Measurements from ENCODE around the gene STARD5. TPM values are rescaled to one million over a fixed set of nuclear protein-coding genes. Genes with fewer than 3 reads are reported as not detected.

The STARD5 gene
- total RNA-seq, 4 donors from 2014 or later = 4.9 to 7.1 (median 6.1) TPM

DNA sequence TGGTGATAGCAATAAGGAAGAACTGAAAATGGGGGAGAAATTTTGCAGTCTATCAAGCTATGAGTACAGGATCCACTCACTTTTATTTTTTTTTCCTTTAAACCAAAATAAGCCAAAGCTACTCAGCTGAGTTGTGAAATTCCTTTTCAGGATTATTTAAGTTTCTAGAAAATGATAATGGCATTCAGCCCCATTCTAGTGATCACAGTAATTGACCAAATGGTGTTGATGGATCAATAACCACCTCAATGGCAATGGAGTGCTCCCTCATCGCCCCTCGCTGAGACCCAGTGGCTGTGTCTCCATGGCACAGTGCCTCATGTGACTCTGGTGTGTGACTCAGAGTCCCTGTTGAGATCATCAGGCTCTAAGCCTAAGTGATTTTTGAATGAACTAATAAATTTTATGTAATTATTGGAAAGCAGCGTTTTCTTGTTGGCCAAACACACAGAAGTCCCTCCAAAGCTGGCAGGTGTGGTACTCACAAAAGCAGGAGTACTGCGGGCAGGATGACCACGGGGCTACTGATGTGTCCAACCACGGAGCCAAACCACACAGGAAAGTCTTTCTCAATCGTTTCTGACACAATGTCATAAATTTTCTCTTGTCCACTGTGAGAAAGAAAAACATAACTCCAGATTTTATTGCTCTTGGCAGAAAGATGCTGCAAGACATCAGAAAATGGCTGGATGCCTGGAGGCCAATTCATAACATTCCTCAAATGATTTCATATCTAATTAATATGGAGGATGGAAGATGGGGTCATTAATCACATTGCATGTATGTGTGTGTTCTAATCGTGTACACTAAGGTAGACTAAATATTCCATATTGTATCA, 14.4 kb upstream of the STARD5 start:
- Histone ChIP-seq H3K4me3 (no peak overlapping the region), H3K27ac (peak overlapping the region; percentile 9 to 69 (median 24)), H3K4me1 (peaks cover 0 to 23% (median 12%) of the 10 kb centered on the region in 4 donors), H3K27me3 (no peaks in the 10 kb centered on the region), H3K36me3 (no peaks in the 10 kb centered on the region), H3K9me3 (no peaks in the 10 kb centered on the region)
- peak; percentile 36 to 64 for DNase-seq (ENCODE audit: low spot score in 2 of 2)
- 17 to 21% methylated on average over 8 of the region's 8 CpGs for WGBS, 2 donors
- TF ChIP-seq EP300 (IDR thresholded peaks at IDR 0.05) = peak; percentile 16 to 87
- TF ChIP-seq, protein P1, sequence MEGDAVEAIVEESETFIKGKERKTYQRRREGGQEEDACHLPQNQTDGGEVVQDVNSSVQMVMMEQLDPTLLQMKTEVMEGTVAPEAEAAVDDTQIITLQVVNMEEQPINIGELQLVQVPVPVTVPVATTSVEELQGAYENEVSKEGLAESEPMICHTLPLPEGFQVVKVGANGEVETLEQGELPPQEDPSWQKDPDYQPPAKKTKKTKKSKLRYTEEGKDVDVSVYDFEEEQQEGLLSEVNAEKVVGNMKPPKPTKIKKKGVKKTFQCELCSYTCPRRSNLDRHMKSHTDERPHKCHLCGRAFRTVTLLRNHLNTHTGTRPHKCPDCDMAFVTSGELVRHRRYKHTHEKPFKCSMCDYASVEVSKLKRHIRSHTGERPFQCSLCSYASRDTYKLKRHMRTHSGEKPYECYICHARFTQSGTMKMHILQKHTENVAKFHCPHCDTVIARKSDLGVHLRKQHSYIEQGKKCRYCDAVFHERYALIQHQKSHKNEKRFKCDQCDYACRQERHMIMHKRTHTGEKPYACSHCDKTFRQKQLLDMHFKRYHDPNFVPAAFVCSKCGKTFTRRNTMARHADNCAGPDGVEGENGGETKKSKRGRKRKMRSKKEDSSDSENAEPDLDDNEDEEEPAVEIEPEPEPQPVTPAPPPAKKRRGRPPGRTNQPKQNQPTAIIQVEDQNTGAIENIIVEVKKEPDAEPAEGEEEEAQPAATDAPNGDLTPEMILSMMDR (IDR thresholded peaks at IDR 0.05) = no peak
- TF ChIP-seq POLR2A (IDR thresholded peaks at IDR 0.05) = no peak

DNA sequence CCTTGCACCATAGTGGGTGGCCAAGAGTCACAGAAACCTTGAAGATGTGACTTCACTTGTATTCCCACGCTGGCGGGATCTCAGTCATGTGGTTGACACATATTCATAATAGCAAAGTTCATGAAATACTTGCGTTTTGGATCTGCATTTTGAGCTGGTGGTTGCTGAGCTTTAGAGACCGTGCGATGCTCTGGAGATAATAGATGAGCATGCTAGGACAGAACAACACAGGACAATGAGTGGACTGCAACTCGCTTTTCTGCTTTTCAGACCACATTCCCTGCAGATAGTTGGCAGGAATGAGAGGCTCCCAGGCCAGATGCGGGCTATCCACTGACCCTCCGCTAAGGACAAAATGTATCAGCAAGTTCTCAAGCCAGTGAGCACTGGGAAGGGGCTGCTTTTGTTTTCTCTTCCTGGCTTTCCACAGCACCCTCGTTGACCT, 13.8 kb upstream of the STARD5 start:
- Histone ChIP-seq H3K4me3 (no peak overlapping the region), H3K36me3 (no peaks in the 10 kb centered on the region), H3K27ac (peak overlapping the region in 3 of 4 donors; percentile 9 to 69 (median 26)), H3K9me3 (no peaks in the 10 kb centered on the region), H3K27me3 (no peaks in the 10 kb centered on the region), H3K4me1 (peaks cover 0 to 23% (median 12%) of the 10 kb centered on the region in 4 donors)
- no peak for TF ChIP-seq EP300 (IDR thresholded peaks at IDR 0.05)
- TF ChIP-seq POLR2A (IDR thresholded peaks at IDR 0.05) = no peak
- TF ChIP-seq, protein P1 (IDR thresholded peaks at IDR 0.05) = no peak
- DNase-seq (ENCODE audit: low spot score in 2 of 2) = no peak
- WGBS, 2 donors = 48 to 62% methylated on average over 9 of the region's 9 CpGs

DNA sequence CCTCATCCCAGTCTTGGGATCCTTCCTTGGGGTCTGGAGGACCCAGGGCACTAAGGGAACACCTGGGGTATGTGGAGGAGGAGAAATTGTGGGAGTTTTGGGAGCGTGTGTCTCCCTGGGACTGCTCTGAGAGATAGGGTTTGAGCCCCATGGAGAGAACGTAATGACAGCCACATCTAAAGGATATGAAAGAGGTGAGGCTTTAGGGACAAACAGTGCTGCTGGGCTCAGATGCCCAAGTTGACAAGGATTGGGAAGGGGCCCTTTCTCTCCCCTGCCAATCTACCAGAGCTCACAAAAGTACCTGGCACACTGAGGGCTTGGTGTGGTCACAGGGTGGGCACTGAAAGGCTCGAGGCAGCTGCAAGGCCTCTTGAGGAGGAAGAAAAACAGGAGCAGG, 13.3 kb upstream of the STARD5 start:
- Histone ChIP-seq H3K27ac (no peak overlapping the region), H3K36me3 (no peaks in the 10 kb centered on the region), H3K27me3 (no peaks in the 10 kb centered on the region), H3K4me1 (peaks cover 0 to 23% (median 12%) of the 10 kb centered on the region in 4 donors), H3K4me3 (no peak overlapping the region), H3K9me3 (no peaks in the 10 kb centered on the region)
- WGBS, 2 donors = 78 to 85% methylated on average over 3 of the region's 3 CpGs
- DNase-seq (ENCODE audit: low spot score in 2 of 2) = no peak
- no peak for TF ChIP-seq POLR2A (IDR thresholded peaks at IDR 0.05)

DNA sequence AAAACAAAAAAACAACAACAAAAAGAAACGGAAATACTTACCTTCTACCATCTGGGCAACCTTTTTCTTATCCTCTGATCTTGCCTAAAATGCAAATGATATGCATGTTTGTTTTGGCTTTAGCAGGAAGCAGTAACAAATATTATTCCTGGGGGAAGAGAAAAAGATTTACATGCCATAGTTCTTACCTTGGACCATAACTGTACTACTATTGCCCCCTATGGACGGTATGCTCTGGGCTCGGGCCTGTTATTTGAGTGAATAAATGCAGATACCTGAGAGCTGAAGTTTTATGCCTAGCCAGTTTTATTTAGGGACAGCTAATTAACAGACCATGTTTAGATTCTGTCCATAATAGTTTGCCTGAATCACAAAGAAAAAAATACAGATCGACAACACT, 12.6 kb upstream of the STARD5 start:
- peaks cover 0 to 23% (median 12%) of the 10 kb centered on the region in 4 donors for H3K4me1 ChIP-seq
- TF ChIP-seq POLR2A (IDR thresholded peaks at IDR 0.05) = no peak
- no peak for TF ChIP-seq EP300 (IDR thresholded peaks at IDR 0.05)
- TF ChIP-seq, protein P1 (IDR thresholded peaks at IDR 0.05) = peak in 4 of 5 experiments; percentile 11 to 24 (median 24)
- H3K27ac ChIP-seq = no peak overlapping the region
- DNase-seq (ENCODE audit: low spot score in 2 of 2) = peak in 1 of 2 donors; percentile 39
- no peak overlapping the region for H3K4me3 ChIP-seq
- H3K27me3 ChIP-seq = no peaks in the 10 kb centered on the region
- 89 to 92% methylated on average over 4 of the region's 4 CpGs for WGBS, 2 donors
- H3K9me3 ChIP-seq = no peaks in the 10 kb centered on the region
- no peaks in the 10 kb centered on the region for H3K36me3 ChIP-seq

DNA sequence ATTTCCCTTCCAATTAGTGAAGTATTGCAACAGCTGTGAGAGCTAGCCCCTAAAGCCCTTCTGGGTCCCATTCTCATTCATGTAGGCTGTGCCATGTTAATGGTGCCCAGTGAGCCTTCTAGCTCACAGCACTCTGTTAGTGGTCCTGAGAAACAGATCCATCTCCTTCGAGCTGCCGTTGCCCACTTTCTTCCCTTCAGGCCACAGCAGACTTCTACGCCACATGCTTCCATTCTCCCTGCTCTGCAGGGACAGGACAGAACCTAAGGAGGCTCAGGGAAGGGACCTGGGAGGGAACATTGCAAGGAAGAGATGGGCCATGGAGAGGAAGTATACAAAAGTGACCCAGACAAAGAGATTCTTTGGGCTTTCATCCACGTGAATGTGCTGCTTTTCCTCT, 11.7 kb upstream of the STARD5 start:
- WGBS, 2 donors = 87 to 91% methylated on average over 4 of the region's 4 CpGs
- no peak for DNase-seq (ENCODE audit: low spot score in 2 of 2)
- no peak overlapping the region for H3K4me3 ChIP-seq
- H3K36me3 ChIP-seq = no peaks in the 10 kb centered on the region
- H3K27ac ChIP-seq = no peak overlapping the region
- TF ChIP-seq, protein P1 (IDR thresholded peaks at IDR 0.05) = no peak
- TF ChIP-seq POLR2A (IDR thresholded peaks at IDR 0.05) (no peak), EP300 (IDR thresholded peaks at IDR 0.05) (no peak)
- peaks cover 0 to 23% (median 12%) of the 10 kb centered on the region in 4 donors for H3K4me1 ChIP-seq
- no peaks in the 10 kb centered on the region for H3K9me3 ChIP-seq
- no peaks in the 10 kb centered on the region for H3K27me3 ChIP-seq

All from tibial nerve (tissue), 4 donors.